H1 (cell line): ENCODE results near the gene PDZRN3. TPM values are rescaled to one million over a fixed set of nuclear protein-coding genes. Genes with fewer than 3 reads are reported as not detected.

Experiments
- CHD1 ChIP-seq: IDR thresholded peaks from 2 replicates; pipeline ENCODE4 v1.6.1; 2012; ENCODE audit warnings: low read depth, low read length, improper control_type of control experiment
- RAD21 ChIP-seq, 2 experiments: IDR thresholded peaks in 1 of 2; conservative IDR thresholded peaks in 1 of 2; 2 replicates each; pipeline ENCODE4 v1.6.1; 2011; ENCODE audit warnings: low read depth in 2 of 2, low read length in 2 of 2, improper control_type of control experiment in 1 of 2, inconsistent platforms in 1 of 2, mild to moderate bottlenecking in 1 of 2, moderate library complexity in 1 of 2
- RXRA ChIP-seq: IDR thresholded peaks from 2 replicates; pipeline ENCODE4 v1.6.1; 2011; ENCODE audit warnings: low read depth, mild to moderate bottlenecking, low read length, moderate library complexity; ENCODE audit not compliant: insufficient read depth
- polyA plus RNA-seq, 7 experiments: library from polyadenylated mRNA; depleted of rRNA in 3 of 7; stranded (reverse) in 5 of 7; unstranded in 2 of 7; fragments of >200 nt in 5 of 7; fragments of 200-250 nt in 2 of 7; gene quantifications; 1 replicate in 5 of 7; 2 replicates in 1 of 7; 4 replicates in 1 of 7; pipeline versions ENCODE4 v1.2.1 to v1.2.3, GENCODE V29; 2011 to 2013; ENCODE audit warnings: missing spikeins in 2 of 7, mixed read lengths in 2 of 7
- total RNA-seq: library from RNA; stranded (reverse); fragmentation: NEBNext Ultra II Directional; extraction: Animal tissue kit (Norgen Biotek cat#: 25700); gene quantifications from 2 replicates; pipeline ENCODE4 v1.2.1, GENCODE V29; 2021

Gene PDZRN3
- total and polyA plus RNA-seq, 2 of the 8 experiments (the other 6 are each of a cell fraction or from before 2014, with no cell fraction given), result 4.2 to 20.5 TPM

DNA sequence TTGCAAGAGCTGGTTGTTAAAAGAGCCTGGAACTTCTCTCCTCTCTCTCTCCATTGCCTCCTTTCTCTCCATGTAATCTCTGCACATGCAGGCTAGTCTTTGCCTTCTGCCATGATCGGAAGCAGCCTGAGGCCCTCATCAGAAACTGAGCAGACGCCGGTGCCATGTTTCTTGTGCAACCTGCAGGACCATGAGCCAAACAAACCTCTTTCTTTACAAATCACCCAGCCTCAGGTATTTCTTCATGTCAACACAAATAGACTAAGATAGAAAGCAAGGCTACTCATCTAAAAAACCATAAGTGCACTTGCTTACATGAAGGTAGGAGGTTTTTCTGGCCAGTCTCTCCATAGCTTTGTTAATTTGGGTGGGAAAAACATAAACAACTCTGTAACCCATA is 8.7 kb downstream of the PDZRN3 start (continued):
- TF ChIP-seq RAD21 (IDR thresholded peaks at IDR 0.05 in 1 of 2, conservative IDR thresholded peaks at IDR 0.05 in 1 of 2; ENCODE audit: low read depth in 2 of 2, low read length in 2 of 2) (no peak), RXRA (no peak), CHD1 (no peak)
